Common myeloid progenitor, CD34-positive (primary cell): ENCODE measurements around the gene OR2M2.

Experiments
- CTCF ChIA-PET: fragments of 350-600 bp; sonication (Branson Sonifier 250); formaldehyde crosslinking; loops from one replicate; lab custom pipeline; 2021; ENCODE audit warnings: antibody characterized with exemption; lab: Charles Lee
- POLR2A ChIA-PET: fragments of 350-600 bp; sonication (Branson Sonifier 250); formaldehyde crosslinking; loops from one replicate; lab custom pipeline; 2021; ENCODE audit warnings: antibody characterized with exemption; lab: Charles Lee
- DNase-seq, 3 donors: peaks; one replicate each; pipeline versions ENCODE4 v3.0.0 to v3.0.0-alpha.2; 2013
- H3K27ac ChIP-seq, 2 experiments: 1 replicate in 1 of 2; 2 replicates in 1 of 2; pipeline ENCODE4 v1.7.0; 2013; ENCODE audit warnings: inconsistent platforms in 2 of 2, low read length in 2 of 2, mild to moderate bottlenecking in 2 of 2, low read depth in 1 of 2, moderate library complexity in 1 of 2; ENCODE audit not compliant: severe bottlenecking in 2 of 2, insufficient read depth in 1 of 2, poor library complexity in 1 of 2
- H3K27me3 ChIP-seq, 5 experiments: replicated peaks in 2 of 5; 1 replicate in 3 of 5; 2 replicates in 2 of 5; pipeline versions ENCODE4 v1.6.1 to v1.7.0; 2013; ENCODE audit warnings: low read length in 4 of 5, mild to moderate bottlenecking in 2 of 5, moderate library complexity in 2 of 5, inconsistent platforms in 1 of 5; ENCODE audit not compliant: insufficient read depth in 5 of 5, control insufficient read depth in 4 of 5
- H3K36me3 ChIP-seq, 4 experiments: 1 replicate in 2 of 4; 2 replicates in 2 of 4; pipeline versions ENCODE4 v1.6.1 to v1.7.0; 2013; ENCODE audit warnings: low read length in 3 of 4, control low read depth in 1 of 4, mild to moderate bottlenecking in 1 of 4; ENCODE audit not compliant: control insufficient read depth in 4 of 4, insufficient read depth in 4 of 4
- H3K4me1 ChIP-seq, 4 experiments: 1 replicate in 3 of 4; 2 replicates in 1 of 4; pipeline versions ENCODE4 v1.6.1 to v1.7.1; 2013; ENCODE audit warnings: low read length in 3 of 4, mild to moderate bottlenecking in 3 of 4, control low read depth in 1 of 4, inconsistent platforms in 1 of 4, moderate library complexity in 1 of 4; ENCODE audit not compliant: control insufficient read depth in 4 of 4, insufficient read depth in 4 of 4; ENCODE audit errors: control extremely low read depth in 1 of 4
- H3K4me3 ChIP-seq, 7 experiments: 1 replicate in 4 of 7; 2 replicates in 3 of 7; pipeline versions ENCODE4 v1.5.1 to v1.7.0; 2013; ENCODE audit warnings: mild to moderate bottlenecking in 7 of 7, low read length in 6 of 7, moderate library complexity in 6 of 7, inconsistent platforms in 2 of 7, low read depth in 2 of 7, control low read depth in 1 of 7; ENCODE audit not compliant: insufficient read depth in 4 of 7, control insufficient read depth in 1 of 7; ENCODE audit errors: extremely low read depth in 1 of 7
- H3K9me3 ChIP-seq, 5 experiments: 1 replicate in 4 of 5; 2 replicates in 1 of 5; pipeline versions ENCODE4 v1.6.1 to v1.7.1; 2013; ENCODE audit warnings: low read length in 4 of 5, mild to moderate bottlenecking in 2 of 5, inconsistent platforms in 1 of 5, low read depth in 1 of 5, moderate library complexity in 1 of 5; ENCODE audit not compliant: control insufficient read depth in 4 of 5, insufficient read depth in 2 of 5; ENCODE audit errors: control extremely low read depth in 1 of 5
- WGBS: methylation state at CpG from one replicate; pipeline ENCODE4 v1.1.5; 2013; ENCODE audit not compliant: insufficient coverage; 5-methylcytosine and 5-hydroxymethylcytosine counted together

OR2M2 gene

DNA sequence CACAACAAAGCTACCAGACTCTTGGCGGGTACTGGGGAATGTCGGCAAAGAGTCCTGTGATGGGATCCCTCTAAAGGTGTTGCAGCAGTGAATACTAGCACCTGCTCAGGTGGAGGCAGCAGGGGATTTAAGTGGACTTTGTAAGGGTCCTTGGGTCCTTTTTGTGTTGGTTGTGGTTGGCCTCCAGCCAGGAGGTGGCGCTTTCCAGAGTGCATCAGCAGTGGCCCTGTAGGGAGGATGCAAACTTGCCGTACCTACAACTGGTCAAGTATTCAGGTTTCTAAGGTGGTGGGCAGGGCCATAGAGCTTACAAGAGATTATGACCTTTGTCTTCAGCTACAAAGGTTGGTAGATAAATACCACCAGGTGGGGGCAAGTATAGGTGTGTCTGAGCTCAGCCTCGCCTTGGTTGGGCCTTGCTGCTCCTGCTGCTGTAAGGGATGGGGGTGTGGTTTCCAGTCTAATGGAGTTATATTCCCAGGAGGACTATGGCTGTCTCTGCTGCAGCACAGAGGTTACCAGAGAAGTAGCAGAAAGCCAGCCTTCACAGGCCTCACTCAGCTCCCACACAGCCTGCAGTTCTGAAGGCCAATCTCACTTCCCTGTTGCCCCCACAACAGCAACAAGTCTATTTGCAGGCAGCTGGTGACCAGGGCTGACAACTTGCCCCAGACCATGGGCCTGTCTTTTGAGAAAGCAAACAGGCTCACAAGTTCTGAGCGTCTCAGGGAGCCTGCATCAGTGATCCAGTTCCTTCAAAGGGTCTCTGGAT, 22.4 kb upstream of the OR2M2 start:
- H3K9me3 ChIP-seq = peaks cover 0 to 3% (median 0%) of the 10 kb centered on the region in 5 experiments
- no peak for DNase-seq
- CTCF ChIA-PET = no interaction called here
- H3K27me3 ChIP-seq = no peaks in the 10 kb centered on the region
- no peak overlapping the region for H3K27ac ChIP-seq
- WGBS = 96% methylated on average over 4 of the region's 6 CpGs
- H3K4me3 ChIP-seq = no peak overlapping the region
- POLR2A ChIA-PET = no interaction called here
- H3K4me1 ChIP-seq = peaks cover 0 to 1% (median 0%) of the 10 kb centered on the region in 4 experiments
- no peaks in the 10 kb centered on the region for H3K36me3 ChIP-seq

DNA sequence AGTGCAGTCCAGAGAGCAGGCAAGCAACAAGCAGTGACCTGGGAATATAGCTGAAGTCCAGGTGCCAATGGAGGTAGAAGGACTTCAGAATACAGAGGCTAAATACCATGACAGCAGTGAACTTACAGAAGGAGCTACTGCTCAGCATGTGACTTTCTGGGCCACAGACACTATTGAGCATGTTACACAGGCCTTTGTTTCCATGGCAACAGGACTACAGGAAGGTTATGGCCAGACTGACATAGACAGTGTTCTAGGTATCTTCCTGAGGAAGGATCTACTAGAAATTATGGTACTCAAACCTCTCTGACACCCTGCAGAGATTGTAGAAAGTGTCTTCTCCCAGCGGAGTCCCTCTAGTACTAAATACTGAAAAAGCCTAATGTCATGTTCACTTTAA, 18.7 kb upstream of the OR2M2 start:
- DNase-seq = peak; percentile 1 to 35 (median 30)
- ChIA-PET POLR2A (no interaction called here), CTCF (no interaction called here)
- no peak overlapping the region for H3K27ac ChIP-seq
- H3K4me1 ChIP-seq = peaks cover 0 to 1% (median 0%) of the 10 kb centered on the region in 4 experiments
- WGBS = no CpG with 5 or more reads among the region's 1 CpG
- H3K36me3 ChIP-seq = no peaks in the 10 kb centered on the region
- no peaks in the 10 kb centered on the region for H3K9me3 ChIP-seq
- no peaks in the 10 kb centered on the region for H3K27me3 ChIP-seq
- H3K4me3 ChIP-seq = no peak overlapping the region

DNA sequence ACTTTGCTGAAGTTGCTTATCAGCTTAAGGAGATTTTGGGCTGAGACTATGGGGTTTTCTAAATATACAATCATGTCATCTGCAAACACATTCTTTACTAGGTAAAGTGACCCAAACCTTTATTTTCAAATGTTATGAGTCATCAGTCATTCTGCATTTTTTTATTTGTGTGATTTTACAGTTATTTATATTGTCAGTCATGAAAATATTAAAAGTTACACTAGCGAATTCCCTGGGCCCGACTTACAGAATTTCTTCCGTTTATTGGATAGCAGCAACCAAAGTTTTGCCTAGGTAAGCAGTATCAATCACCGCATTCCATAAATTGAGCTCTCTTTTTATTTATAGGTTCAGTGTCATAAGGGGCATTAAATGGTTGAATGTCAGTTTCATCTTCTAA, 15.9 kb upstream of the OR2M2 start:
- WGBS = no CpG with 5 or more reads among the region's 4 CpGs
- CTCF ChIA-PET = no interaction called here
- POLR2A ChIA-PET = no interaction called here

DNA sequence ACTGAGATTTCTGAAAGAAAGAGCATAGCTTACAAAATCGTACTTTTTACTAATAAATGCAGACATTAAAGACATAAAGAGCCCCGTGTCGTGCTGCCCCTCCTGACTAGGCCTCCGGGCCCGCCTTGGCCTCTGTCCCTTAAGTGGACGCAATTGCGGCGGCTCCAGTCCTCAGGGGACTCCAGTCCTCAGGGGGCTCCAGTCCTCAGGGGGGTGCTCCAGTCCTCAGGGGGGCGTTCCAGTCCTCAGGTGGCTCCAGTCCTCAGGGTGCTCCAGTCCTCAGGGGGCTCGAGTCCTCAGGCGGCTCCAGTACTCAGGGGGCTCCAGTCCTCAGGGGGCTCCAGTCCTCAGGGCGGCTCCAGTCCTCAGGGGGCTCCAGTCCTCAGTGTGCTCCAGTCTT, 10.6 kb upstream of the OR2M2 start:
- 94% methylated on average over 9 of the region's 12 CpGs for WGBS
- no peak overlapping the region for H3K4me3 ChIP-seq

More for the DNA sequence above, 15.9 kb upstream of the OR2M2 start:
- H3K9me3 ChIP-seq = no peaks in the 10 kb centered on the region
- no peak for DNase-seq
- no peaks in the 10 kb centered on the region for H3K36me3 ChIP-seq
- no peaks in the 10 kb centered on the region for H3K27me3 ChIP-seq
- H3K27ac ChIP-seq = no peak overlapping the region
- no peak overlapping the region for H3K4me3 ChIP-seq
- peaks cover 0 to 1% (median 0%) of the 10 kb centered on the region in 4 experiments for H3K4me1 ChIP-seq

DNA sequence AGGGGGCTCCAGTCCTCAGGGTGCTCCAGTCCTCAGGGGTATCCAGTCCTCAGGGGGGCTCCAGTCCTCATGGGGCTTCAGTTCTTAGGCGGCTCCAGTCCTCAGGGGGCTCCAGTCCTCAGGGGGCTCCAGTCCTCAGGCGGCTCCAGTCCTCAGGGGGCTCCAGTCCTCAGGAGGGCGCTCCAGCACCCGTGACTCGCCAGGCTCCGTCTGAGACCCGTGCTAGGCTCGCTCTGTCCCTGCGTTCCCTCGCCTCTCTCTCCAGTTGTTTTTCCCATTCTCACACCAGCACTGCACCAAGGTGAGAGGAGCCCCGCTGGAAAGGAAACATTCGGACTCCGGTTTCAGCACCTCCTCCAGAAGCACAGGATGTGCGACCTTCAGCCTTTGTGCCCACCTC, 9.4 kb upstream of the OR2M2 start:
- H3K4me3 ChIP-seq = no peak overlapping the region
- ChIA-PET POLR2A (no interaction called here), CTCF (no interaction called here)
- H3K9me3 ChIP-seq = no peaks in the 10 kb centered on the region
- H3K27me3 ChIP-seq = no peaks in the 10 kb centered on the region
- H3K4me1 ChIP-seq = no peaks in the 10 kb centered on the region
- no peak overlapping the region for H3K27ac ChIP-seq
- WGBS = 92% methylated on average over 14 of the region's 14 CpGs
- H3K36me3 ChIP-seq = no peaks in the 10 kb centered on the region
- no peak for DNase-seq

More for the DNA sequence above, 10.6 kb upstream of the OR2M2 start:
- H3K36me3 ChIP-seq = no peaks in the 10 kb centered on the region
- POLR2A ChIA-PET = no interaction called here
- H3K4me1 ChIP-seq = no peaks in the 10 kb centered on the region
- CTCF ChIA-PET = no interaction called here
- no peak overlapping the region for H3K27ac ChIP-seq
- no peaks in the 10 kb centered on the region for H3K9me3 ChIP-seq
- no peak for DNase-seq
- no peaks in the 10 kb centered on the region for H3K27me3 ChIP-seq

DNA sequence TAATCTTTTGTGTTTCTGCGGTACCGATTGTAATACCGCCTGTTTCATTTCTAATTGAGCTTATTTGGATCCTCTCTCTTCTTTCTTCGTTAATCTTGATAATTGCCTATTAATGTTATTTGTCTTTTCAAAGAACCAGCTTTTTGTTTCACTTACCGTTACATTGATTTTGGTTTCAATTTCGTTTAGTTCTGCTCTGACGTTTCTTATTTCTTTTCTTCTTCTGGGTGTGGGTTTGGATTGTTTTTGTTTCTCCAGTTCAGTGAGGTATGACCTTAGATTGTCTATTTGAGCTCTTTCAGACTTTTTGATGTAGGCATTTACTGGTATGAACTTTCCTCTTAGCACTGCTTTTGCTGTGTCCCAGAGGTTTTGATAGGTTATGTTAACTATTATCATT, 9.4 kb downstream of the OR2M2 start:
- H3K4me1 ChIP-seq = no peaks in the 10 kb centered on the region
- ChIA-PET POLR2A (no interaction called here), CTCF (no interaction called here)
- no peaks in the 10 kb centered on the region for H3K27me3 ChIP-seq
- H3K27ac ChIP-seq = no peak overlapping the region
- no peak for DNase-seq
- no CpG with 5 or more reads among the region's 7 CpGs for WGBS
- H3K4me3 ChIP-seq = no peak overlapping the region
- H3K36me3 ChIP-seq = no peaks in the 10 kb centered on the region
- H3K9me3 ChIP-seq = peaks cover 0 to 2% (median 0%) of the 10 kb centered on the region in 5 experiments

DNA sequence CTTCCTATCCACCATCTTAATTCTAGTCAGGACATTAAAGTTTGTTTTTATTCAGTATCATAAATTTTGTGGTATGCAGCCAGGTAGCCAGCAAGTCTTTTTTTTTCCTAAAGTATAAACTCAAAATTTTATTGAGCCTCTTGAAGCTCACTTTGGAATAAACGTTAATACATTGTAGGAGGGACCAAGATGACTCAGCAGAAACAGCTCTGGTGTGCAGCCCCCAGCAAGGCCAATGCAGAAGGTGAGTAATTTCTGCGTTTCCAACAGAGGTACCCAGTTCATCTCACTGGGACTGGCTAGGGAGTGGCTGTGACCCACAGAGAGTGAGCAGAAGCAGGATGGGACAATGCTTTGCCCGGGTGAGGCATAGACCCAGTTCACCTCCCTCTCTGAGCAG, 12.7 kb downstream of the OR2M2 start:
- CTCF ChIA-PET = no interaction called here
- peak in 2 of 3 donors; percentile 1 to 3 for DNase-seq
- no peaks in the 10 kb centered on the region for H3K36me3 ChIP-seq
- 80% methylated on average over 1 of the region's 3 CpGs for WGBS
- no peaks in the 10 kb centered on the region for H3K27me3 ChIP-seq
- peaks cover 0 to 2% (median 0%) of the 10 kb centered on the region in 5 experiments for H3K9me3 ChIP-seq
- POLR2A ChIA-PET = no interaction called here
- no peak overlapping the region for H3K27ac ChIP-seq
- no peak overlapping the region for H3K4me3 ChIP-seq
- no peaks in the 10 kb centered on the region for H3K4me1 ChIP-seq
